22Rv1 (cell line): ENCODE data around the gene C1QL4.

ENCODE experiments used
- CTCF ChIP-seq: fragments of 450-650 bp; IDR thresholded peaks from 2 replicates; pipeline ENCODE4 v1.5.1; 2017; ENCODE audit warnings: mild to moderate bottlenecking
- ZFX ChIP-seq: fragments of 450-650 bp; IDR thresholded peaks from 2 replicates; pipeline ENCODE4 v1.6.1; 2017; ENCODE audit warnings: antibody characterized with exemption, borderline replicate concordance

GRCh38 chr12:49375406-49375805, 38.4 kb upstream of the C1QL4 start:
- TF ChIP-seq CTCF, result no peak
- TF ChIP-seq ZFX, result no peak
